Esophagus (tissue), 2 donors: ENCODE results near the gene BCL11B. TPM values are rescaled to one million over a fixed set of nuclear protein-coding genes. Genes with fewer than 3 reads are reported as not detected.

Experiments
- H3K27ac ChIP-seq, 2 donors: one replicate each; pipeline ENCODE4 v1.5.1; 2013; ENCODE audit warnings: low read depth in 2 of 2, mild to moderate bottlenecking in 2 of 2, inconsistent platforms in 1 of 2, low read length in 1 of 2, moderate library complexity in 1 of 2
- H3K27me3 ChIP-seq, 2 donors: one replicate each; pipeline ENCODE4 v1.6.1; 2013; ENCODE audit warnings: low read length in 2 of 2, control low read depth in 1 of 2, mild to moderate bottlenecking in 1 of 2; ENCODE audit not compliant: insufficient read depth in 2 of 2, control insufficient read depth in 1 of 2
- H3K36me3 ChIP-seq, 2 donors: one replicate each; pipeline ENCODE4 v1.6.1; 2013; ENCODE audit warnings: low read length in 1 of 2; ENCODE audit not compliant: control insufficient read depth in 2 of 2, insufficient read depth in 2 of 2
- H3K4me1 ChIP-seq, 2 donors: one replicate each; pipeline ENCODE4 v1.6.1; 2013; ENCODE audit warnings: low read length in 1 of 2; ENCODE audit not compliant: control insufficient read depth in 2 of 2, insufficient read depth in 2 of 2
- H3K4me3 ChIP-seq, 2 donors: one replicate each; pipeline ENCODE4 v1.5.1; 2013; ENCODE audit warnings: low read length in 2 of 2, mild to moderate bottlenecking in 2 of 2, low read depth in 1 of 2, moderate library complexity in 1 of 2
- H3K9me3 ChIP-seq, 2 donors: one replicate each; pipeline ENCODE4 v1.6.1; 2013; ENCODE audit warnings: mild to moderate bottlenecking in 2 of 2, low read depth in 1 of 2, low read length in 1 of 2, moderate library complexity in 1 of 2; ENCODE audit not compliant: control insufficient read depth in 2 of 2, insufficient read depth in 1 of 2
- WGBS, 2 donors: extraction: QIAGEN DNeasy Blood & Tissue Kit; methylation state at CpG; one replicate each; pipeline ENCODE4 v1.1.7; 2013; 5-methylcytosine and 5-hydroxymethylcytosine counted together
- polyA plus RNA-seq, 2 donors: library from polyadenylated mRNA; stranded (reverse); fragments of 200-250 nt; gene quantifications; one replicate each; pipeline ENCODE4 v1.2.3, GENCODE V29; 2013
- donor health status: healthy with polysubstance abuse.
- donor health status: Bipolar disorder and iron deficiency.

BCL11B gene
- polyA plus RNA-seq, 2 donors: 1.7 to 2.2 TPM

DNA sequence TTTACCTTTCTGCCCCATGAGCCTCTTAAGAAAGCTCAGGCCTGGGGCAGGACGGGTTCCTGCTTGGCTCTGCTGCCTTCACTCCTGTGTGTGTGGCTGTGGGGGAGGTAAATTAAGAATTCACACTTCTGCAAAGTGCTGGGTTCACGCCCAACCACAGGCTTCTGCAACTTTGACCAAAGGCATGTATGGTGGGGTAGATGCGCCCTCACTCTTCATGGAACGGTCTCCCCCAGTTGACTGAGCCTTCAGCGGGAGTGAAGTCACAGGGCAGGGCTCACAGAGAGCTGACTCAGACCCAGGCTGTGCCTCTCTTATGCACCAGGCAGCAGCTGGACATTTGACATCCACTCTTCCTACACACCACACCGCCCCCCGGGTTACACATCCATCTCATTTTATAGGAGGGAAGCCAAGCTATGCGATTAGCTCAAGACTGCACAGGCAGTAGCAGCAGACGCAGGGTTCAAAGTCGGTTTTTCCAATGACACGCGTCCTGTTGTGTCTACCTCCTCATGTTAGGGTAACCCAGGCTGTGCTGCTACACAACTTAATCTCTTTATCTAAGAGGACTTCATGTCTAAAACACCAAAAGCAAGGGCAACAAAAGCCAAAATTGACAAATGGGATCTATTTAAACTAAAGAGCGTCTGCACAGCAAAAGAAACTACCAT lies 15.4 kb upstream of the BCL11B start:
- H3K36me3 ChIP-seq: no peaks in the 10 kb centered on the region
- WGBS, 2 donors: 77 to 79% methylated on average over 12 to 13 of the region's 13 CpGs
- H3K9me3 ChIP-seq: no peaks in the 10 kb centered on the region
- H3K27ac ChIP-seq: no peak overlapping the region
- no peaks in the 10 kb centered on the region for H3K4me1 ChIP-seq
- H3K4me3 ChIP-seq: no peak overlapping the region
- H3K27me3 ChIP-seq: no peaks in the 10 kb centered on the region

GRCh38 chr14:99286761-99287160 lies 14.8 kb upstream of the BCL11B start:
- H3K27me3 ChIP-seq: no peaks in the 10 kb centered on the region
- no peak overlapping the region for H3K27ac ChIP-seq
- no peaks in the 10 kb centered on the region for H3K4me1 ChIP-seq
- no peak overlapping the region for H3K4me3 ChIP-seq
- H3K9me3 ChIP-seq: no peaks in the 10 kb centered on the region
- WGBS, 2 donors: 61 to 63% methylated on average over 2 of the region's 2 CpGs
- H3K36me3 ChIP-seq: no peaks in the 10 kb centered on the region

GRCh38 chr14:99284254-99285004 lies 12.4 kb upstream of the BCL11B start:
- Histone ChIP-seq H3K4me1 (no peaks in the 10 kb centered on the region), H3K27me3 (no peaks in the 10 kb centered on the region), H3K36me3 (no peaks in the 10 kb centered on the region), H3K9me3 (no peaks in the 10 kb centered on the region), H3K4me3 (no peak overlapping the region), H3K27ac (no peak overlapping the region)
- 68 to 73% methylated on average over 18 of the region's 18 CpGs for WGBS, 2 donors

DNA sequence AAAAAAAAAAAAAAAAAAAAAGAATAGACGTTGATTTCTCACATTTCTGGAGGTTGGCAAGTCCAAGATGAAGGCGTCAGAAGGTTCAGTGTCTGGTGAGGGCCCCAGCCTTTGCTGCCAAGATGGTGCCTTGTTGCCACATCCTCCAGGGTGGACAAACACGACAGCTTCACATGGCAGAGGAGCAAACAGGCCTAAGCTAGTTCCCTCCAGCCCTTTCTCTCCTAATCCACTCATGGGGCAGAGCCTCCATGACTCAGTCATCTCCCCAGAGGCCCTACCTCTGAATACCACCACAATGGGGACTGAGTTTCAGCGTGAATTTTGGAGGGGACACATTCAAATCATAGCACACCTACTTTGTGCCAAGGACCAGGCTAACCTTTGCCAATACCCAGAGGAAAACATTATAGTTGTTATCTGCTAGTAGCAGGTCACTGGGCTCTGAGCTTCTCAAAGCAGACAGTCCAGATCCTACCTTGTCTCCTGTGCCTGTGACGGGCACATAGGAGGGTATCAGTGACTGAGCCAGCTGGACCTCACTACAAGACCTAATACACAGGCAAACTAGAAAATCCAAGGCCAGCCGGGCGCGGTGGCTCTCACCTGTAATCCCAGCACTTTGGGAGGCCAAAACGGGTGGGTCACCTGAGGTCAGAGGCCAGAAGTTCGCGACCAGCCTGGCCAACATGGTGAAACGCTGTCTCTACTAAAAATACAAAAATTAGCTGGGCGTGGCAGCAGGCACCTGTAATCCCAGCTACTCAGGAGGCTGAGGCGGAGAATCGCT lies 10.5 kb upstream of the BCL11B start:
- no peak overlapping the region for H3K27ac ChIP-seq
- no peak overlapping the region for H3K4me3 ChIP-seq
- no peaks in the 10 kb centered on the region for H3K27me3 ChIP-seq
- 82 to 85% methylated on average over 15 of the region's 15 CpGs for WGBS, 2 donors
- H3K36me3 ChIP-seq: no peaks in the 10 kb centered on the region
- no peaks in the 10 kb centered on the region for H3K4me1 ChIP-seq
- H3K9me3 ChIP-seq: no peaks in the 10 kb centered on the region

DNA sequence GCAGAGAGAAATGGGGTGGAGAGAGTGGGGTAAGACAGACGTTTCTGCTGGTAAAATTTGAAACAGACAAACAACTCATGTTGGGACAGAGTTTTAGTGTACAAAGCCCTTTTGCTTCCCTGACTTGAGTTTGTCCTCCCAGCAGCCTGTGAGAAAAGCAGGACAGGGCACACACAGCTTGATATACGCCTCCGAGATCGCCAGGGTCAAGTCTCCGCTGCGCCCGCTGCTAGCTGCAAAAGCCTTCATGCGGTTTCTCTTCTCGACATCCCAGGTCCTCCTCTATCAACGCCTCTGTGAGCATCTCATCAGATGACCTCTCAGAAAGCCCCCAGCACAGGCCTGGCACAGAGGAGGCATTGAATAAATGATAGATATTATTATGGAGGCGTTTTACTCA lies 9.4 kb upstream of the BCL11B start:
- Histone ChIP-seq H3K4me1 (no peaks in the 10 kb centered on the region), H3K27me3 (no peaks in the 10 kb centered on the region), H3K4me3 (no peak overlapping the region), H3K9me3 (no peaks in the 10 kb centered on the region), H3K36me3 (no peaks in the 10 kb centered on the region), H3K27ac (no peak overlapping the region)
- WGBS, 2 donors: 74 to 75% methylated on average over 11 of the region's 11 CpGs

DNA sequence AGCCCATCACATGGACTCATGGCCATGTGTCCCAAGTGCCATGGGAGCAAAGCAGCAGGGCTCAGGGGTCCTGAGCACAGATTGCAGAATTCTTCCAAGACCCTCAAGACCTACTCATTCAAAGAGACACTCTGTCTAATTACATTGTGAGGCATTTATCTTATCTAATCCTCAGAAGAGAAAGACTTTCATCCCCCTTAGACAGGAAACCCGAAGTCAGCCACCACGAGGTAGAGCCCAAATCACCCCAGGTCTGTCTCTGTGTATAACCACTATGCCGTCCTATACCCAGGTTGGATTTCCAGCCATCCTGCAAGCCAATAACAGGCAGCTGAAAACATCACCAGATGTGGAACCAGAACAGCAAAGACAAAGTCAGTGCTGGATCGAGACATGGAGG lies 8.9 kb upstream of the BCL11B start:
- Histone ChIP-seq H3K4me1 (no peaks in the 10 kb centered on the region), H3K36me3 (no peaks in the 10 kb centered on the region), H3K9me3 (no peaks in the 10 kb centered on the region), H3K27me3 (no peaks in the 10 kb centered on the region), H3K27ac (no peak overlapping the region), H3K4me3 (no peak overlapping the region)
- 57 to 67% methylated on average over 4 of the region's 4 CpGs for WGBS, 2 donors

- H3K4me1 ChIP-seq: no peaks in the 10 kb centered on the region
- 81 to 85% methylated on average over 19 of the region's 19 CpGs for WGBS, 2 donors
- H3K36me3 ChIP-seq: no peaks in the 10 kb centered on the region
- H3K27me3 ChIP-seq: no peaks in the 10 kb centered on the region
- no peaks in the 10 kb centered on the region for H3K9me3 ChIP-seq
- no peak overlapping the region for H3K4me3 ChIP-seq
- no peak overlapping the region for H3K27ac ChIP-seq
Observed at GRCh38 chr14:99280066-99280731, 8.2 kb upstream of the BCL11B start.

- WGBS, 2 donors: 75 to 80% methylated on average over 6 of the region's 6 CpGs
- no peaks in the 10 kb centered on the region for H3K9me3 ChIP-seq
- no peak overlapping the region for H3K4me3 ChIP-seq
- H3K27me3 ChIP-seq: no peaks in the 10 kb centered on the region
- H3K36me3 ChIP-seq: no peaks in the 10 kb centered on the region
- no peaks in the 10 kb centered on the region for H3K4me1 ChIP-seq
- H3K27ac ChIP-seq: no peak overlapping the region
Observed at GRCh38 chr14:99278836-99279235, 6.8 kb upstream of the BCL11B start.

DNA sequence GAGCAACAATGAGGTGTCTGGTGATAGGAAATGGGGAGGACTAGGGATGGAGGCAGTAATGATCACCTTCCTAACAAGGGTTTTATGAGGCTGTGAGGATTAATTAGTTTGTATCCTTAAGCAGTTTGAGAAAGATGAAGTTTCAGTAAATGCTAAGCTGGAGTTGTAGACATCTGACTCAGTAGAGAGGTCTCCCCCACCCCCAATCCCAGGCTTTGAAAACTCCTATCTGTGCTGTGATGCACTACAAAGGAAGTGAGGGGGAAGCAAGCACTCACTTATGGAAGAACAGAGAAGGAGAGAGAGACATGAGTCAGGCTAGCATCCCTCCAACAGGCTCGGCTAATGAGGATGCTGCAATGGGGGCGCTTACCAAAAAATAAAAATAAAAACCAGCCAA lies 5.5 kb upstream of the BCL11B start:
- no peak overlapping the region for H3K27ac ChIP-seq
- no peak overlapping the region for H3K4me3 ChIP-seq
- H3K4me1 ChIP-seq: peaks cover 0 to 4% of the 10 kb centered on the region in 2 donors
- H3K9me3 ChIP-seq: no peaks in the 10 kb centered on the region
- H3K27me3 ChIP-seq: no peaks in the 10 kb centered on the region
- WGBS, 2 donors: 53 to 54% methylated on average over 2 of the region's 2 CpGs
- H3K36me3 ChIP-seq: no peaks in the 10 kb centered on the region
